Measurements from ENCODE around the gene HOXC10.

The HOXC10 gene

GRCh38 chr12:53977596-53978445, 7.1 kb upstream of the HOXC10 start:
- DNase-seq, result no peak

- no peak for DNase-seq
Observed at GRCh38 chr12:53978477-53979356, 6.2 kb upstream of the HOXC10 start.

GRCh38 chr12:53980104-53980801, 4.7 kb upstream of the HOXC10 start:
- DNase-seq, result no peak

GRCh38 chr12:53980802-53981496, 4.0 kb upstream of the HOXC10 start:
- no peak for DNase-seq

GRCh38 chr12:53981634-53982565, 3.0 kb upstream of the HOXC10 start:
- no peak for DNase-seq

GRCh38 chr12:53982648-53983567, 2.0 kb upstream of the HOXC10 start:
- DNase-seq, result no peak

- DNase-seq, result no peak
Observed at GRCh38 chr12:53983568-53983949, 1.4 kb upstream of the HOXC10 start.

GRCh38 chr12:53983950-53984572, 885 bp upstream of the HOXC10 start:
- no peak for DNase-seq

GRCh38 chr12:53985692-53985993, 697 bp downstream of the HOXC10 start:
- no peak for DNase-seq

- no peak for DNase-seq
Observed at GRCh38 chr12:53985994-53986685, 1.2 kb downstream of the HOXC10 start.

GRCh38 chr12:53986686-53987483, 1.9 kb downstream of the HOXC10 start:
- DNase-seq, result no peak

GRCh38 chr12:53987787-53988230, 2.9 kb downstream of the HOXC10 start:
- no peak for DNase-seq

GRCh38 chr12:53988541-53989226, 3.7 kb downstream of the HOXC10 start:
- DNase-seq, result no peak

- peak; percentile 17 for DNase-seq
Observed at GRCh38 chr12:53989227-53990113, 4.5 kb downstream of the HOXC10 start.

GRCh38 chr12:53990311-53991076, 5.5 kb downstream of the HOXC10 start:
- no peak for DNase-seq

- no peak for DNase-seq
Observed at GRCh38 chr12:53991077-53991460, 6.1 kb downstream of the HOXC10 start.

Measured in stimulated activated naive CD4-positive, alpha-beta T cell treated with Interleukin-2 at 50 U/mL for 16 hours (primary cell).